GM12878 (cell line): ENCODE measurements around the gene WNT7A. TPM values are rescaled to one million over a fixed set of nuclear protein-coding genes. Genes with fewer than 3 reads are reported as not detected.
"Not testable (repeated sequence)": the region's sequence is repeated elsewhere in the genome, so short reads cannot be mapped to it uniquely, and the experiment has no call there.

ENCODE experiments used
- ATAC-seq: fragments of 200-7000 bp; cut with Tn5 transposase; 3 replicates; pipeline ENCODE4 v1.9.1; 2020; ENCODE audit warnings: mild to moderate bottlenecking, moderate library complexity
- BruUV-seq: library from RNA; stranded (reverse); fragments of 400-500 nt; replicated peaks from 2 replicates; lab custom pipeline; 2021; lab: Mats Ljungman, UMichigan
- CTCF ChIA-PET: fragments of 300-600 bp; sonication (Branson Sonifier 250); formaldehyde crosslinking; extraction: SDS; loops from one replicate; lab custom pipeline; 2021; ENCODE audit warnings: inconsistent platforms; lab: Yijun Ruan, JAX
- POLR2A ChIA-PET: fragments of 350-600 bp; formaldehyde crosslinking; extraction: SDS; loops from one replicate; lab custom pipeline; 2021; ENCODE audit warnings: inconsistent platforms; lab: Charles Lee
- RAD21 ChIA-PET: fragments of 300-600 bp; sonication (Branson Sonifier 250); formaldehyde crosslinking; loops from one replicate; lab custom pipeline; 2023; ENCODE audit warnings: antibody characterized with exemption; ENCODE audit not compliant: unreplicated experiment; lab: Charles Lee
- SMC1A ChIA-PET: fragments of 300-600 bp; sonication (Branson Sonifier 250); formaldehyde crosslinking; loops from one replicate; lab custom pipeline; 2023; ENCODE audit not compliant: unreplicated experiment, uncharacterized antibody; lab: Charles Lee
- DNase-seq: peaks from one replicate; pipeline ENCODE4 v3.0.0-alpha.2; 2011; ENCODE audit warnings: low read depth, low spot score
- FAIRE-seq: peaks from 3 replicates; lab custom pipeline; 2011; peaks lifted over from hg19 to GRCh38; lab: Jason Lieb, UNC
- H2AFZ ChIP-seq: 2 replicates; pipeline ENCODE4 v1.6.0; 2011; ENCODE audit warnings: low read depth, low read length, control low read depth; ENCODE audit not compliant: control insufficient read depth
- H3K27ac ChIP-seq: 2 replicates; pipeline ENCODE4 v1.5.1; 2011; ENCODE audit warnings: control low read depth; ENCODE audit not compliant: control insufficient read depth, insufficient read depth
- H3K27me3 ChIP-seq, 2 experiments: replicated peaks in 1 of 2; 2 replicates each; pipeline versions ENCODE4 v1.6.0 to v1.6.1; 2011; ENCODE audit warnings: low read length in 1 of 2; ENCODE audit not compliant: control insufficient read depth in 2 of 2, insufficient read depth in 2 of 2
- H3K36me3 ChIP-seq, 2 experiments: 2 replicates each; pipeline ENCODE4 v1.5.1; 2011; ENCODE audit warnings: low read length in 1 of 2; ENCODE audit not compliant: control insufficient read depth in 2 of 2, insufficient read depth in 2 of 2
- H3K4me1 ChIP-seq: 2 replicates; pipeline ENCODE4 v1.6.1; 2011; ENCODE audit warnings: mild to moderate bottlenecking, low read length, moderate library complexity, mixed read lengths; ENCODE audit not compliant: control insufficient read depth, insufficient read depth
- H3K4me2 ChIP-seq: 2 replicates; pipeline ENCODE4 v1.6.0; 2011; ENCODE audit warnings: control low read depth; ENCODE audit not compliant: control insufficient read depth, insufficient read depth
- H3K4me3 ChIP-seq: fragments of 200-600 bp; sonication (generic); 2 replicates; pipeline ENCODE4 v1.5.1; 2016
- H3K79me2 ChIP-seq: 2 replicates; pipeline ENCODE4 v1.6.0; 2011; ENCODE audit warnings: low read length; ENCODE audit not compliant: control insufficient read depth, insufficient read depth
- H3K9ac ChIP-seq: 2 replicates; pipeline ENCODE4 v1.8.0; 2011; ENCODE audit warnings: low read length, control low read depth, mixed read lengths; ENCODE audit not compliant: control insufficient read depth, insufficient read depth
- H3K9me3 ChIP-seq: replicated peaks from 3 replicates; pipeline ENCODE4 v1.5.1; 2011; ENCODE audit warnings: mild to moderate bottlenecking, low read length; ENCODE audit not compliant: control insufficient read depth, insufficient read depth
- H4K20me1 ChIP-seq: 2 replicates; pipeline ENCODE4 v1.6.0; 2011; ENCODE audit not compliant: control insufficient read depth, insufficient read depth
- ETV6 ChIP-seq, 2 experiments: fragments of 450-650 bp in 1 of 2; IDR thresholded peaks in 1 of 2; conservative IDR thresholded peaks in 1 of 2; 2 replicates each; pipeline ENCODE4 v1.6.1; 2014; ENCODE audit warnings: antibody characterized with exemption in 1 of 2, borderline replicate concordance in 1 of 2, low read depth in 1 of 2, mild to moderate bottlenecking in 1 of 2, moderate library complexity in 1 of 2
- JUND ChIP-seq: IDR thresholded peaks from 2 replicates; pipeline ENCODE4 v1.6.1; 2012; ENCODE audit warnings: low read depth, mild to moderate bottlenecking, low read length, improper control_type of control experiment, moderate library complexity
- MTA2 ChIP-seq: fragments of 450-650 bp; IDR thresholded peaks from 2 replicates; pipeline ENCODE4 v1.6.1; 2016; ENCODE audit warnings: low read depth, mild to moderate bottlenecking, moderate library complexity
- RB1 ChIP-seq: fragments of 450-650 bp; formaldehyde crosslinking; IDR thresholded peaks from 2 replicates; pipeline ENCODE4 v1.6.1; 2017; ENCODE audit warnings: mild to moderate bottlenecking, borderline replicate concordance
- SMC3 ChIP-seq: IDR thresholded peaks from 2 replicates; pipeline ENCODE4 v1.6.1; 2011; ENCODE audit warnings: low read length, improper control_type of control experiment, borderline replicate concordance
- STAT1 ChIP-seq: fragments of 450-650 bp; conservative IDR thresholded peaks from 2 replicates; pipeline ENCODE4 v1.6.1; 2014; ENCODE audit warnings: antibody characterized with exemption, mild to moderate bottlenecking
- ZNF217 ChIP-seq: fragments of 450-650 bp; IDR thresholded peaks from 2 replicates; pipeline ENCODE4 v1.6.1; 2017; ENCODE audit warnings: antibody characterized with exemption, mild to moderate bottlenecking
- WGBS: methylation state at CpG from one replicate; pipeline ENCODE4 v1.1.6; 2016; ENCODE audit warnings: low lambda C conversion rate; ENCODE audit not compliant: insufficient replicate concordance, insufficient coverage; ENCODE audit errors: missing lambda C conversion rate; 5-methylcytosine and 5-hydroxymethylcytosine counted together
- in situ Hi-C: fragments of 300-500 bp; cut with MboI; formaldehyde crosslinking; loops from 9 replicates; pipeline ENCODE4 v1.14.3; 2018; ENCODE audit warnings: mixed read lengths
- intact Hi-C: fragments of 100-400 bp; cut with micrococcal nuclease; formaldehyde crosslinking; loops from one replicate; pipeline ENCODE4 v1.14.2; 2022; ENCODE audit not compliant: unreplicated experiment
- polyA plus RNA-seq, 11 experiments: library from polyadenylated mRNA; depleted of rRNA in 4 of 11; unstranded in 6 of 11; stranded (reverse) in 5 of 11; fragments of >200 nt; fragmentation: Nextera tagmentation in 4 of 11; fragmentation: Illumina TruSeq in 1 of 11; extraction: Ambion mirVana in 4 of 11; extraction: Trizol in 1 of 11; gene quantifications; 1 replicate in 1 of 11; 2 replicates in 10 of 11; pipeline versions ENCODE4 v1.2.1 to v1.2.3, GENCODE V29; 2011 to 2016; ENCODE audit warnings: inconsistent platforms in 2 of 11, missing spikeins in 2 of 11, low read depth in 1 of 11
- total RNA-seq, 4 experiments: library from RNA; depleted of rRNA in 3 of 4; stranded (reverse); fragments of >200 nt in 3 of 4; fragmentation: Illumina TruSeq in 1 of 4; extraction: Trizol in 1 of 4; gene quantifications; 2 replicates each; pipeline versions ENCODE4 v1.2.1 to v1.2.3, GENCODE V29; 2013 to 2021
- TF ChIP-seq, protein P1 (sequence below): IDR thresholded peaks from 2 replicates; pipeline ENCODE4 v1.6.1; 2011; ENCODE audit warnings: borderline replicate concordance, low read depth, mild to moderate bottlenecking, moderate library complexity, low read length; ENCODE audit not compliant: insufficient read depth, poor library complexity, severe bottlenecking
- TF ChIP-seq, protein P2 (sequence below): fragments of 450-650 bp; IDR thresholded peaks from 2 replicates; pipeline ENCODE4 v1.6.1; 2014; ENCODE audit warnings: mild to moderate bottlenecking
- TF ChIP-seq, protein P3 (sequence below): fragments of 150-350 bp; IDR thresholded peaks from 2 replicates; pipeline ENCODE4 v1.6.1; 2016; ENCODE audit warnings: low read depth, low read length

The WNT7A gene
- total and polyA plus RNA-seq, 10 of the 15 experiments (the other 5 are each of a cell fraction or from before 2014, with no cell fraction given), result 0.08 TPM; not detected in 9

DNA sequence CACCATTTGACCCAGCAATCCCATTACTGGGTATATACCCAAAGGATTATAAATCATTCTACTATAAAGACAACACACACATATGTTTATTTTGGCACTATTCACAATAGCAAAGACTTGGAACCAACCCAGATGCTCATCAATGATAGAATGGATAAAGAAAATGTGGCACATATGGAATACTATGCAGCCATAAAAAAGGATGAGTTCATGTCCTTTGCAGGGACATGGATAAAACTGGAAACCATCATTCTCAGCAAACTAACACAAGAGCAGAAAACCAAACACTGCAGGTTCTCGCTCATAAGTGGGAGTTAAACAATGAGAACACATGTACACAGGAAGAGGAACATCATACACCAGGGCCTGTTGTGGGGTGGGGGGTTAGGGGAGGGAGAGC, 48.9 kb upstream of the WNT7A start:
- SMC1A ChIA-PET, H3K36me3 ChIP-seq, H3K27ac ChIP-seq, FAIRE-seq, H3K27me3 ChIP-seq, BruUV-seq, in situ Hi-C loops, DNase-seq, H4K20me1 ChIP-seq, H3K4me3 ChIP-seq, H3K9me3 ChIP-seq, ATAC-seq, RAD21 ChIA-PET, H3K4me2 ChIP-seq, CTCF ChIA-PET, POLR2A ChIA-PET, H3K4me1 ChIP-seq, H3K79me2 ChIP-seq, H2AFZ ChIP-seq, intact Hi-C loops, H3K9ac ChIP-seq: not testable (repeated sequence)
- WGBS, result 0% methylated on average over 1 of the region's 1 CpG

DNA sequence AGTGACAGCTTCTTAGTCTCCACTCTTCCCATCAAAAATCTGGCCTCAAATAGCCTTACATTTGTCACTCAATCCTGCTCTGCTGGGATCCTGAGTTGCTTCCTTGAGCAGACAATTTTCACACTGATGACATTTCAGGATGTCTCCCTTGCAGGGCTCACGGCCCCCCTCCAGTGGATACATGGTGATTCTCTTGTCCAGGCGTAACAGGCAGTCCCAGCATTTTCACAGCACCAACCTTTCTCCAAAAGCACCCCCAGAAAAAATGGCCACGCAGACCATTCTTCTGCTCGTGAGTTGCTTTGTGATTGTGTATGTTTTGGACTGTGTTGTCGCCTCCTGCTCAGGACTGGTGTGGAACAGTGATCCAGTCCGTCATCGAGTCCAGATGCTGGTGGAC, 47.4 kb upstream of the WNT7A start:
- ChIA-PET SMC1A (no interaction called here), RAD21 (no interaction called here), POLR2A (no interaction called here), CTCF (no interaction called here)
- H3K4me1 ChIP-seq, result no peaks in the 10 kb centered on the region
- no peaks in the 10 kb centered on the region; the same call in 2 of the 3 replicates for H3K9me3 ChIP-seq
- H3K27me3 ChIP-seq, result no peaks in the 10 kb centered on the region
- H3K27ac ChIP-seq, result no peak overlapping the region
- no peaks in the 10 kb centered on the region for H3K79me2 ChIP-seq
- intact Hi-C loops (no loop called here), in situ Hi-C loops (no loop called here)
- H3K4me3 ChIP-seq, result no peak overlapping the region
- H3K36me3 ChIP-seq, result no peaks in the 10 kb centered on the region
- H4K20me1 ChIP-seq, result no peaks in the 10 kb centered on the region
- no TSS peak for BruUV-seq
- 46% methylated on average over 7 of the region's 7 CpGs for WGBS
- ATAC-seq, result no peak
- FAIRE-seq, result no peak
- no peak overlapping the region for H2AFZ ChIP-seq
- no peak for DNase-seq
- H3K9ac ChIP-seq, result no peak overlapping the region
- no peak overlapping the region for H3K4me2 ChIP-seq
- TF ChIP-seq ZNF217, result no peak
- TF ChIP-seq, protein P1, sequence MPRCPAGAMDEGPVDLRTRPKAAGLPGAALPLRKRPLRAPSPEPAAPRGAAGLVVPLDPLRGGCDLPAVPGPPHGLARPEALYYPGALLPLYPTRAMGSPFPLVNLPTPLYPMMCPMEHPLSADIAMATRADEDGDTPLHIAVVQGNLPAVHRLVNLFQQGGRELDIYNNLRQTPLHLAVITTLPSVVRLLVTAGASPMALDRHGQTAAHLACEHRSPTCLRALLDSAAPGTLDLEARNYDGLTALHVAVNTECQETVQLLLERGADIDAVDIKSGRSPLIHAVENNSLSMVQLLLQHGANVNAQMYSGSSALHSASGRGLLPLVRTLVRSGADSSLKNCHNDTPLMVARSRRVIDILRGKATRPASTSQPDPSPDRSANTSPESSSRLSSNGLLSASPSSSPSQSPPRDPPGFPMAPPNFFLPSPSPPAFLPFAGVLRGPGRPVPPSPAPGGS, result no peak
- no peak for TF ChIP-seq RB1
- no peak for TF ChIP-seq SMC3
- TF ChIP-seq, protein P2, sequence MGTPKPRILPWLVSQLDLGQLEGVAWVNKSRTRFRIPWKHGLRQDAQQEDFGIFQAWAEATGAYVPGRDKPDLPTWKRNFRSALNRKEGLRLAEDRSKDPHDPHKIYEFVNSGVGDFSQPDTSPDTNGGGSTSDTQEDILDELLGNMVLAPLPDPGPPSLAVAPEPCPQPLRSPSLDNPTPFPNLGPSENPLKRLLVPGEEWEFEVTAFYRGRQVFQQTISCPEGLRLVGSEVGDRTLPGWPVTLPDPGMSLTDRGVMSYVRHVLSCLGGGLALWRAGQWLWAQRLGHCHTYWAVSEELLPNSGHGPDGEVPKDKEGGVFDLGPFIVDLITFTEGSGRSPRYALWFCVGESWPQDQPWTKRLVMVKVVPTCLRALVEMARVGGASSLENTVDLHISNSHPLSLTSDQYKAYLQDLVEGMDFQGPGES, result no peak
- no peak for TF ChIP-seq STAT1
- no peak for TF ChIP-seq JUND
- no peak for TF ChIP-seq ETV6 (conservative IDR thresholded peaks at IDR 0.05 in 1 of 2, IDR thresholded peaks at IDR 0.05 in 1 of 2; ENCODE audit: borderline replicate concordance in 1 of 2, low read depth in 1 of 2)
- TF ChIP-seq MTA2, result no peak
- TF ChIP-seq, protein P3, sequence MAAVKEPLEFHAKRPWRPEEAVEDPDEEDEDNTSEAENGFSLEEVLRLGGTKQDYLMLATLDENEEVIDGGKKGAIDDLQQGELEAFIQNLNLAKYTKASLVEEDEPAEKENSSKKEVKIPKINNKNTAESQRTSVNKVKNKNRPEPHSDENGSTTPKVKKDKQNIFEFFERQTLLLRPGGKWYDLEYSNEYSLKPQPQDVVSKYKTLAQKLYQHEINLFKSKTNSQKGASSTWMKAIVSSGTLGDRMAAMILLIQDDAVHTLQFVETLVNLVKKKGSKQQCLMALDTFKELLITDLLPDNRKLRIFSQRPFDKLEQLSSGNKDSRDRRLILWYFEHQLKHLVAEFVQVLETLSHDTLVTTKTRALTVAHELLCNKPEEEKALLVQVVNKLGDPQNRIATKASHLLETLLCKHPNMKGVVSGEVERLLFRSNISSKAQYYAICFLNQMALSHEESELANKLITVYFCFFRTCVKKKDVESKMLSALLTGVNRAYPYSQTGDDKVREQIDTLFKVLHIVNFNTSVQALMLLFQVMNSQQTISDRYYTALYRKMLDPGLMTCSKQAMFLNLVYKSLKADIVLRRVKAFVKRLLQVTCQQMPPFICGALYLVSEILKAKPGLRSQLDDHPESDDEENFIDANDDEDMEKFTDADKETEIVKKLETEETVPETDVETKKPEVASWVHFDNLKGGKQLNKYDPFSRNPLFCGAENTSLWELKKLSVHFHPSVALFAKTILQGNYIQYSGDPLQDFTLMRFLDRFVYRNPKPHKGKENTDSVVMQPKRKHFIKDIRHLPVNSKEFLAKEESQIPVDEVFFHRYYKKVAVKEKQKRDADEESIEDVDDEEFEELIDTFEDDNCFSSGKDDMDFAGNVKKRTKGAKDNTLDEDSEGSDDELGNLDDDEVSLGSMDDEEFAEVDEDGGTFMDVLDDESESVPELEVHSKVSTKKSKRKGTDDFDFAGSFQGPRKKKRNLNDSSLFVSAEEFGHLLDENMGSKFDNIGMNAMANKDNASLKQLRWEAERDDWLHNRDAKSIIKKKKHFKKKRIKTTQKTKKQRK, result no peak
